ENCODE measurements around the gene ADGRD2.

The ADGRD2 gene

GRCh38 chr9:124456341-124457078, 6.3 kb downstream of the ADGRD2 start:
- ATAC-seq (replicated peaks) = no peak
- Mint-ChIP-seq H3K27me3 (peaks cover 10 to 13% of the 10 kb centered on the region in 2 donors), H3K4me1 (ENCODE audit: low read depth in 2 of 2) (no peaks in the 10 kb centered on the region), H3K4me3 (no peak overlapping the region), H3K9me3 (no peaks in the 10 kb centered on the region), H3K27ac (no peak overlapping the region), H3K36me3 (ENCODE audit: insufficient read depth) (no peaks in the 10 kb centered on the region)
- DNase-seq = no peak

GRCh38 chr9:124457079-124457886, 7.0 kb downstream of the ADGRD2 start:
- peaks cover 3 to 6% of the 10 kb centered on the region in 2 donors for H3K27me3 Mint-ChIP-seq
- DNase-seq (no peak), ATAC-seq (replicated peaks) (no peak)
- no peak overlapping the region for H3K4me3 Mint-ChIP-seq
- no peaks in the 10 kb centered on the region for H3K9me3 Mint-ChIP-seq
- H3K27ac Mint-ChIP-seq = no peak overlapping the region
- H3K36me3 Mint-ChIP-seq (ENCODE audit: insufficient read depth) = no peaks in the 10 kb centered on the region
- no peaks in the 10 kb centered on the region for H3K4me1 Mint-ChIP-seq (ENCODE audit: low read depth in 2 of 2)

- ATAC-seq (replicated peaks) (no peak), DNase-seq (no peak)
- Mint-ChIP-seq H3K27ac (no peak overlapping the region), H3K36me3 (ENCODE audit: insufficient read depth) (no peaks in the 10 kb centered on the region), H3K27me3 (no peaks in the 10 kb centered on the region), H3K4me1 (ENCODE audit: low read depth in 2 of 2) (no peaks in the 10 kb centered on the region), H3K9me3 (no peaks in the 10 kb centered on the region), H3K4me3 (no peak overlapping the region)
Measured at GRCh38 chr9:124457887-124458431, 7.7 kb downstream of the ADGRD2 start.

- Mint-ChIP-seq H3K4me1 (ENCODE audit: low read depth in 2 of 2) (no peaks in the 10 kb centered on the region), H3K4me3 (no peak overlapping the region), H3K27me3 (no peaks in the 10 kb centered on the region), H3K9me3 (no peaks in the 10 kb centered on the region), H3K36me3 (ENCODE audit: insufficient read depth) (no peaks in the 10 kb centered on the region), H3K27ac (no peak overlapping the region)
- DNase-seq (no peak), ATAC-seq (replicated peaks) (no peak)
Measured at GRCh38 chr9:124458441-124458840, 8.2 kb downstream of the ADGRD2 start.

DNA sequence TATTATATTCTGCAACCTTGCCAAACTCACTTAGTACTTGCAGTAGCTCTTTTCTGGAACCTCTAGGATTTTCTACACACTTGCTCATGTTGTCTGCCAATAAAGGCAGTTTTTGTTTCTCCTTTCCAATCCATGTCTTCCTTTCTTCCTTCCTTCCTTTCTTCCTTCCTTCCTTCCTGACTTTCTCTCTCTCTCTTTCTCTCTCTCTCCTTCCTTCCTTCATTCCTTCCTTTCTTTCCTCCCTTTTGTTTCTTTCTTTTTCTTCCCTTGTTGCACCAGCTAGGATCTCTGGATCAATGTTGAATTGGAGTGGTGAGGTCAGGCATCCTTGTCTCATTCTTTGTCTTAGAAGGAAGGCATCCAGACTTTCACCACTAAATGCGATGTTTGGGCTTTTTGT, 12.5 kb downstream of the ADGRD2 start:
- H3K4me1 Mint-ChIP-seq (ENCODE audit: low read depth in 2 of 2) = no peaks in the 10 kb centered on the region
- peaks cover 6 to 20% of the 10 kb centered on the region in 2 donors for H3K27me3 Mint-ChIP-seq
- no peak overlapping the region for H3K4me3 Mint-ChIP-seq
- ATAC-seq (replicated peaks) (no peak), DNase-seq (no peak)
- H3K36me3 Mint-ChIP-seq (ENCODE audit: insufficient read depth) = peaks cover 3% of the 10 kb centered on the region
- H3K27ac Mint-ChIP-seq = no peak overlapping the region
- no peaks in the 10 kb centered on the region for H3K9me3 Mint-ChIP-seq

GRCh38 chr9:124465736-124466135, 15.5 kb downstream of the ADGRD2 start:
- no peaks in the 10 kb centered on the region for H3K4me1 Mint-ChIP-seq (ENCODE audit: low read depth in 2 of 2)
- no peak overlapping the region for H3K27ac Mint-ChIP-seq

GRCh38 chr9:124467410-124468060, 17.3 kb downstream of the ADGRD2 start:
- no peak overlapping the region for H3K4me3 Mint-ChIP-seq
- ATAC-seq (replicated peaks) = no peak
- peaks cover 6% of the 10 kb centered on the region for H3K36me3 Mint-ChIP-seq (ENCODE audit: insufficient read depth)
- no peaks in the 10 kb centered on the region for H3K9me3 Mint-ChIP-seq
- H3K4me1 Mint-ChIP-seq (ENCODE audit: low read depth in 2 of 2) = no peaks in the 10 kb centered on the region
- no peak for DNase-seq
- peaks cover 20 to 63% of the 10 kb centered on the region in 2 donors for H3K27me3 Mint-ChIP-seq
- H3K27ac Mint-ChIP-seq = no peak overlapping the region

More at GRCh38 chr9:124465736-124466135, 15.5 kb downstream of the ADGRD2 start:
- no peaks in the 10 kb centered on the region for H3K9me3 Mint-ChIP-seq
- no peak for DNase-seq
- H3K36me3 Mint-ChIP-seq (ENCODE audit: insufficient read depth) = peaks cover 6% of the 10 kb centered on the region
- no peak for ATAC-seq (replicated peaks)
- no peak overlapping the region for H3K4me3 Mint-ChIP-seq
- H3K27me3 Mint-ChIP-seq = peaks cover 14 to 45% of the 10 kb centered on the region in 2 donors

GRCh38 chr9:124468061-124468740, 17.9 kb downstream of the ADGRD2 start:
- ATAC-seq (replicated peaks) (no peak), DNase-seq (no peak)
- Mint-ChIP-seq H3K36me3 (ENCODE audit: insufficient read depth) (peaks cover 6% of the 10 kb centered on the region), H3K27me3 (peaks cover 20 to 69% of the 10 kb centered on the region in 2 donors), H3K4me1 (ENCODE audit: low read depth in 2 of 2) (no peaks in the 10 kb centered on the region), H3K9me3 (no peaks in the 10 kb centered on the region), H3K27ac (no peak overlapping the region), H3K4me3 (no peak overlapping the region)

- peaks cover 6% of the 10 kb centered on the region for H3K36me3 Mint-ChIP-seq (ENCODE audit: insufficient read depth)
- no peak overlapping the region for H3K27ac Mint-ChIP-seq
- no peaks in the 10 kb centered on the region for H3K9me3 Mint-ChIP-seq
- DNase-seq (no peak), ATAC-seq (replicated peaks) (no peak)
- peaks cover 25 to 79% of the 10 kb centered on the region in 2 donors for H3K27me3 Mint-ChIP-seq
- H3K4me3 Mint-ChIP-seq = no peak overlapping the region
- H3K4me1 Mint-ChIP-seq (ENCODE audit: low read depth in 2 of 2) = no peaks in the 10 kb centered on the region
Measured at GRCh38 chr9:124469011-124469832, 19.0 kb downstream of the ADGRD2 start.

- H3K27me3 Mint-ChIP-seq = peaks cover 24 to 83% of the 10 kb centered on the region in 2 donors
- no peak overlapping the region for H3K4me3 Mint-ChIP-seq
- no peak overlapping the region for H3K27ac Mint-ChIP-seq
- H3K9me3 Mint-ChIP-seq = no peaks in the 10 kb centered on the region
- peaks cover 5% of the 10 kb centered on the region for H3K36me3 Mint-ChIP-seq (ENCODE audit: insufficient read depth)
- H3K4me1 Mint-ChIP-seq (ENCODE audit: low read depth in 2 of 2) = no peaks in the 10 kb centered on the region
- ATAC-seq (replicated peaks) (no peak), DNase-seq (no peak)
Measured at GRCh38 chr9:124470306-124470705, 20.1 kb downstream of the ADGRD2 start.

- DNase-seq (no peak), ATAC-seq (replicated peaks) (no peak)
- Mint-ChIP-seq H3K27ac (no peak overlapping the region), H3K36me3 (ENCODE audit: insufficient read depth) (peaks cover 3% of the 10 kb centered on the region), H3K4me3 (no peak overlapping the region), H3K27me3 (peaks cover 25 to 84% of the 10 kb centered on the region in 2 donors), H3K9me3 (no peaks in the 10 kb centered on the region), H3K4me1 (ENCODE audit: low read depth in 2 of 2) (no peaks in the 10 kb centered on the region)
Measured at GRCh38 chr9:124470726-124471125, 20.5 kb downstream of the ADGRD2 start.

DNA sequence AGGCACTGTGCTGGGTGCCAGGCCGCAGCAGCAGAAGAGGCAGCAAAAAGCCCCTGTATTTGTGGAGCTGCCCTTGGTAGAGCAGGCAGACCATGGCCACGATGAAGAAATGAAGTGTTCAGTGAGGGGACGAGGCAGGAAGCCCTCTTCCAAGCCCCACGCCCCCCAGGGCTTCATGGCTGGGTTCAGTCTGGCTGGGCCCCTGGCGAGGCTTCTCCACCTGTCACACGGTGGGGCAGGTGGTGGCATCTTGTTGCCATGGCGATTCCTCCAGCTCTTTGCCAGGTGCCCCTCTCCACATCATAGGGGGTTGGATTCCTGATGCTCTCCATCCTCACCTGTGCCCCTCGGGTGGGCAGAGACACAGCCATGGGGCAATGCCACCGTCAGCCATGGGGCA, 21.5 kb downstream of the ADGRD2 start:
- no peaks in the 10 kb centered on the region for H3K9me3 Mint-ChIP-seq
- DNase-seq = no peak
- ATAC-seq (replicated peaks) = no peak
- peaks cover 30 to 94% of the 10 kb centered on the region in 2 donors for H3K27me3 Mint-ChIP-seq
- peaks cover 3% of the 10 kb centered on the region for H3K36me3 Mint-ChIP-seq (ENCODE audit: insufficient read depth)
- no peak overlapping the region for H3K27ac Mint-ChIP-seq
- no peak overlapping the region for H3K4me3 Mint-ChIP-seq
- H3K4me1 Mint-ChIP-seq (ENCODE audit: low read depth in 2 of 2) = no peaks in the 10 kb centered on the region

Data from effector memory CD8-positive, alpha-beta T cell (primary cell).